Neural crest cell (in vitro differentiated cells): ENCODE results near the gene SPAG6. TPM values are rescaled to one million over a fixed set of nuclear protein-coding genes. Genes with fewer than 3 reads are reported as not detected.
A peak's percentile ranks its signal among the peaks of the same experiment; 100 is the strongest.

Experiments used
- DNase-seq: peaks from one replicate; pipeline ENCODE4 v3.0.0; 2021; ENCODE audit warnings: low read depth, mixed read lengths, low spot score
- H3K27ac Mint-ChIP-seq: one replicate; pipeline ENCODE4 v1.8.0; 2021; ENCODE audit warnings: mild to moderate bottlenecking, mixed read lengths; ENCODE audit not compliant: unreplicated experiment
- H3K27me3 Mint-ChIP-seq: 2 replicates; pipeline ENCODE4 v1.8.0; 2021; ENCODE audit warnings: low read depth, mild to moderate bottlenecking, mixed read lengths
- H3K36me3 Mint-ChIP-seq: 2 replicates; pipeline ENCODE4 v1.8.0; 2021; ENCODE audit warnings: low read depth, mild to moderate bottlenecking, mixed read lengths
- H3K4me1 Mint-ChIP-seq: 2 replicates; pipeline ENCODE4 v1.8.0; 2021; ENCODE audit warnings: mixed read lengths
- H3K4me3 Mint-ChIP-seq: one replicate; pipeline ENCODE4 v1.8.0; 2021; ENCODE audit warnings: mild to moderate bottlenecking, mixed read lengths
- H3K9me3 Mint-ChIP-seq: 2 replicates; pipeline ENCODE4 v1.8.0; 2021; ENCODE audit warnings: mixed read lengths
- total RNA-seq: library from RNA; stranded (reverse); gene quantifications from 2 replicates; pipeline ENCODE4 v1.2.1, GENCODE V29; 2021
- TF ChIP-seq, protein P1 (sequence below): fragments of 200-600 bp; sonication (generic); conservative IDR thresholded peaks from 2 replicates; pipeline ENCODE4 v1.5.0; 2021; ENCODE audit warnings: antibody characterized with exemption, mild to moderate bottlenecking

The SPAG6 gene
- total RNA-seq, 1 donor from 2014 or later = 1.6 TPM

DNA sequence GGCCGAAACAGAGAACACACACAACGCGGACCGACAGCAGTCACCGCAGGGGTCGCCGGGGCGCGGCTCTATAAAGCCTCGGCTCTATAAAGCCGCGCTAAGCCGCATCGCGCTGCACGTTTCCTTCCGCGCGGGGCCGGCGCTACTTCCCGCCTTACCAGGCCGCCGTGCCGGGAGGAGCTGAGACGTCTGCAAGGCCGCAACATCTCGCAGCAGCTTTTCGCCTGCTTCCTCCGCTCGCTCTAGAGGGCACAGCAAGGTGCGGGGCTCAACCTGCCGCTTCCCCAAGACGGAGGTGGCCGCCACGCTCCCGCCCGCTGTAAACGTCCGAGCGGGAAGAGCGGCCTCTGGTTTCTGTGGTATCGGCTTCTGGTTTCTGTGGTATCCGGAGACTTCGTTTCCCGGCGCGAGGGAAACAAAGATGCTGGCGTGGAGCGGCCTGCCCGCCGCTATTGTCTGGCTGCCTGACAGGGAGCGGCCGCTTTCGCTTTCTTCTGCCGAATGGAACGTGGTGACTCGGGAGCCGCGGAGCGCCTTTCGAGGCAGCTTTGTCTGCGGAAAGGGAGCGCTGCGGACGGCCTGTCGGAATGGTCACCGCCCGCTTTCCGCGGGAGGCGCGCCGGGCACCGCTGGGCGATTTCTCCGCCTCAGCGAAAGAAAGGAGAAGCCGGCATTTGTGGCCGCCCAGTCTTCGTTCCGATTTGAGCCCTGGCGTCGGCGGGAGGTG, 91.8 kb downstream of the SPAG6 start:
- Mint-ChIP-seq H3K36me3 (no peaks in the 10 kb centered on the region), H3K27me3 (peaks cover 13% of the 10 kb centered on the region), H3K27ac (peak overlapping the region; percentile 98), H3K4me3 (peak overlapping the region; percentile 92), H3K4me1 (peaks cover 24% of the 10 kb centered on the region), H3K9me3 (no peaks in the 10 kb centered on the region)
- DNase-seq = peak; percentile 89
- TF ChIP-seq, protein P1, sequence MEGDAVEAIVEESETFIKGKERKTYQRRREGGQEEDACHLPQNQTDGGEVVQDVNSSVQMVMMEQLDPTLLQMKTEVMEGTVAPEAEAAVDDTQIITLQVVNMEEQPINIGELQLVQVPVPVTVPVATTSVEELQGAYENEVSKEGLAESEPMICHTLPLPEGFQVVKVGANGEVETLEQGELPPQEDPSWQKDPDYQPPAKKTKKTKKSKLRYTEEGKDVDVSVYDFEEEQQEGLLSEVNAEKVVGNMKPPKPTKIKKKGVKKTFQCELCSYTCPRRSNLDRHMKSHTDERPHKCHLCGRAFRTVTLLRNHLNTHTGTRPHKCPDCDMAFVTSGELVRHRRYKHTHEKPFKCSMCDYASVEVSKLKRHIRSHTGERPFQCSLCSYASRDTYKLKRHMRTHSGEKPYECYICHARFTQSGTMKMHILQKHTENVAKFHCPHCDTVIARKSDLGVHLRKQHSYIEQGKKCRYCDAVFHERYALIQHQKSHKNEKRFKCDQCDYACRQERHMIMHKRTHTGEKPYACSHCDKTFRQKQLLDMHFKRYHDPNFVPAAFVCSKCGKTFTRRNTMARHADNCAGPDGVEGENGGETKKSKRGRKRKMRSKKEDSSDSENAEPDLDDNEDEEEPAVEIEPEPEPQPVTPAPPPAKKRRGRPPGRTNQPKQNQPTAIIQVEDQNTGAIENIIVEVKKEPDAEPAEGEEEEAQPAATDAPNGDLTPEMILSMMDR = peak; percentile 37

DNA sequence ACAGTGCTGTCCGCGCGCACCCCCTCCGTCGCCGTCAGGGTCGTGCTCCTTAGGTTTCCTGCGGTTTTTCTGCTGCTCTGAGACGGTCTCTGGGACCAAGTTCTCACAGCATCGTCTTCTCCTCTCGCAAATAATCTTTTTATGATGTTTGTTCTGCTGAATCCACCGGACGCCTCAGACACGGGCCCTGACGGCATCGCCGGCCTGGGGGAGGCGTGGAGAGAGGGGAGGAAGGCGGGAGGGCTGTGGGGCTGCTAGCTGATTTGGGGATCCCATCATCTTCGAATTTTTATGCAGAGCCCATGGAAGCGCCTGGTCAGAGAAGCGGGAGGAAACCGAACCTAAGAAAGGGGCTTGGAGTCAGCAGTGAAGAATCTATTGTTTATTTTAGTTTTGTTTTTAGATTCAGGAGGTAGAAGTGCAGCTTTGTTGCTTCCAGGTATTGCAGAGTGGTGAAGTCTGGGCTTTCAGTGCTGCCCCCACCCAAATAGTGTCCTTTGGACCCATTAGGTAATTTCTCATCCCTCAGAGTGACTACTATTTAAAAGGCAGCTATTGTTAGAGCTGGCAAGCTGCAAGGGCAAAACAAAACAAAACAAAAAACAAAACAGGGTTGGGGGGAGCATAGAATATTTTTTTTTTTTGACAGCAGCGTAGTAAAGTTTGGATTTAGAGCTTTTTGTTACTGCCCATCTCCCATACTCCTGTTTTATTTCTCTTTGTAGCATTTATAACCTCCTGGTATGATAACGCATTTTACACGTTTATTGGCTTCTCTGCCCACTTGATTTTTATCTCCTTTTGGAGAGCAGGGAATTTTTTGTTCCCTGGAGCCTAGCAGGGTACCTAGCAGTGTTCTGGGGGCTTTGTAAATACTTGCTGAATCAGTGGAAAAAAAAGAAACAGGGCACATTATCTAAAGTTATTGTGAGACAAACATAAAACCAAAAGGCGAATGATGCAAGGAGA, 92.6 kb downstream of the SPAG6 start:
- H3K4me1 Mint-ChIP-seq = peaks cover 24% of the 10 kb centered on the region

DNA sequence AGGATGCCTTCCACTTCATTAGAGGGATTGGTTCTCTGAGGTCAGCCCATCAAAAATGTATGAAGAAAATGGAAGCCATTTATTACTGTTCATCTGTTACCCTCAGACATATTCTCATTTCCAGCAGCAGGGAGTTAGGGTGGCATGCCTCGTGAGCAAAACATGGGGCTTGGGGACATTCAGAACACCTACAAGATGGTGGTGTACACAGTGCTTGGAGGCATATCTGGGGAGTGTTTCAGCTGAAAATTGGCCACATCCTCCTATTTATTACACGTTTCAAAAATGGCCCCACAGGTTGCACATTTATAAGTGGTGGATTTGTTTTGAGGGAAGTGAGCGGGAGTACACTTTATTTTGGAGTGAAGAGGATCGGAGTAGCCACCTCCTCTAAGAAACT, 93.4 kb downstream of the SPAG6 start:
- DNase-seq = no peak
- H3K27ac Mint-ChIP-seq = peak overlapping the region; percentile 73
- TF ChIP-seq, protein P1 = no peak
- peaks cover 24% of the 10 kb centered on the region for H3K4me1 Mint-ChIP-seq
- peaks cover 18% of the 10 kb centered on the region for H3K27me3 Mint-ChIP-seq
- H3K4me3 Mint-ChIP-seq = peak overlapping the region; percentile 92
- no peaks in the 10 kb centered on the region for H3K36me3 Mint-ChIP-seq
- H3K9me3 Mint-ChIP-seq = no peaks in the 10 kb centered on the region

More for the DNA sequence above, 92.6 kb downstream of the SPAG6 start:
- TF ChIP-seq, protein P1 = no peak
- Mint-ChIP-seq H3K36me3 (no peaks in the 10 kb centered on the region), H3K4me3 (peak overlapping the region; percentile 92), H3K27me3 (peaks cover 18% of the 10 kb centered on the region), H3K27ac (peak overlapping the region; percentile 98), H3K9me3 (no peaks in the 10 kb centered on the region)
- no peak for DNase-seq

DNA sequence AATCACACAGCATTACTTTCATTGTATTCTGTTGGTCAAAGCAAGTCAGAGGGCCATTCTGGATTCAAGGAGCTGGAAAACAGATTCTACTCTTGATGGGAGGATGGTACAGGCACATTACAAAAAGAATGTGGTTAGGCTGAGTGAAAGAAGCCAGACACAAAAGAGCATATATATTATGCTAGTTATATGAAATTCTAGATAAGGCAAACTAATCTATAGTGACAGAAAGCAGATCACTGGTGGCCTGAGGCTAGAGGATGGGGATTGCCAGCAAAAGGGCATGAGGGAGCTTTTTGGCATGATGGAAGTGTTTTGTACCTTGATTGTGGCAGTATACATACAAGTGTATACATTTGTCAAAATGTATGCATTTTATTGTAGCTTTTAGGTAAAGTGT, 96.8 kb downstream of the SPAG6 start:
- H3K36me3 Mint-ChIP-seq = no peaks in the 10 kb centered on the region
- TF ChIP-seq, protein P1 = no peak
- no peak for DNase-seq
- peaks cover 20% of the 10 kb centered on the region for H3K27me3 Mint-ChIP-seq
- no peak overlapping the region for H3K4me3 Mint-ChIP-seq
- peaks cover 24% of the 10 kb centered on the region for H3K4me1 Mint-ChIP-seq
- no peaks in the 10 kb centered on the region for H3K9me3 Mint-ChIP-seq
- H3K27ac Mint-ChIP-seq = no peak overlapping the region

DNA sequence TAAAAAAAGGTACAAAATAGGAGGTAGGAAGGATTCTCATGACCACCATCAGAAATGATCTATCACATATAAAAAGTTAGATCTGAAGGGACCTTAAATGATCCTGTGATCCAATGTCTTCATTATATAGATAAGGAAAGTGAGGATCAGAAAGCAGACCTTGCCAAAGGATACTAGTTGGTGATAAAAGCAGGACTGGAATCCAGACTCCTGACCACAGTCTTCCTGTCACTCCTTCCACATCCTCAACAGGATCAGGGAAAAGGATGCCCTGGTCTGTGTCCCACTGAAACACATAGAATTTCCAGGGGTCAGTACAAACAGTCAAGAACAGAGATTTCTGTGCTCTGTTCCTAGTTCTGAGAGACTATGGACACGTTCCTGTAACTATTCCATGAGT, 97.2 kb downstream of the SPAG6 start:
- DNase-seq = no peak
- Mint-ChIP-seq H3K36me3 (no peaks in the 10 kb centered on the region), H3K27me3 (peaks cover 20% of the 10 kb centered on the region), H3K9me3 (no peaks in the 10 kb centered on the region), H3K4me1 (peaks cover 24% of the 10 kb centered on the region), H3K27ac (no peak overlapping the region), H3K4me3 (no peak overlapping the region)
- TF ChIP-seq, protein P1 = no peak
